Naive thymus-derived CD4-positive, alpha-beta T cell (primary cell): Measurements from ENCODE around the gene CCDC107. TPM values are rescaled to one million over a fixed set of nuclear protein-coding genes. Genes with fewer than 3 reads are reported as not detected.

Experiments used
- ATAC-seq: fragments of 150-1000 bp; cut with Tn5 transposase; 2 replicates; pipeline ENCODE4 v1.10.0; 2021; ENCODE audit warnings: mild to moderate bottlenecking, moderate library complexity
- CTCF ChIA-PET: fragments of 350-600 bp; sonication (Branson Sonifier 250); formaldehyde crosslinking; loops from one replicate; lab custom pipeline; 2021; ENCODE audit warnings: antibody characterized with exemption; lab: Charles Lee
- POLR2A ChIA-PET: fragments of 350-600 bp; sonication (Branson Sonifier 250); formaldehyde crosslinking; loops from one replicate; lab custom pipeline; 2021; ENCODE audit warnings: antibody characterized with exemption, inconsistent platforms; lab: Charles Lee
- DNase-seq, 9 donors: peaks; one replicate each; pipeline versions ENCODE4 v3.0.0 to v3.0.0-alpha.2; 2020 to 2022; ENCODE audit warnings: mixed read lengths in 1 of 9
- H3K27ac ChIP-seq: one replicate; pipeline ENCODE4 v1.7.0; 2013; ENCODE audit warnings: mild to moderate bottlenecking, low read depth, low read length, moderate library complexity
- H3K27me3 ChIP-seq, 2 donors: one replicate each; pipeline ENCODE4 v1.7.0; 2013; ENCODE audit warnings: low read length in 2 of 2, mild to moderate bottlenecking in 2 of 2, moderate library complexity in 2 of 2; ENCODE audit not compliant: control insufficient read depth in 2 of 2, insufficient read depth in 2 of 2
- H3K36me3 ChIP-seq, 3 experiments: 1 replicate in 2 of 3; 2 replicates in 1 of 3; pipeline ENCODE4 v1.7.0; 2013; ENCODE audit warnings: low read length in 3 of 3, mild to moderate bottlenecking in 3 of 3, moderate library complexity in 1 of 3; ENCODE audit not compliant: insufficient read depth in 3 of 3, control insufficient read depth in 2 of 3
- H3K4me1 ChIP-seq, 2 donors: one replicate each; pipeline ENCODE4 v1.7.0; 2013; ENCODE audit warnings: low read length in 2 of 2, mild to moderate bottlenecking in 2 of 2, moderate library complexity in 1 of 2; ENCODE audit not compliant: control insufficient read depth in 2 of 2, insufficient read depth in 2 of 2
- H3K4me3 ChIP-seq: 2 replicates; pipeline ENCODE4 v1.7.0; 2013; ENCODE audit warnings: mild to moderate bottlenecking, low read length
- H3K9me3 ChIP-seq, 3 experiments: 1 replicate in 2 of 3; 2 replicates in 1 of 3; pipeline ENCODE4 v1.7.0; 2013; ENCODE audit warnings: low read length in 3 of 3; ENCODE audit not compliant: control insufficient read depth in 2 of 3
- H3K27ac Mint-ChIP-seq, 9 donors: one replicate each; pipeline ENCODE4 v1.8.0; 2020 to 2022; ENCODE audit warnings: mixed read lengths in 9 of 9, mild to moderate bottlenecking in 8 of 9, moderate library complexity in 5 of 9, inconsistent platforms in 2 of 9
- H3K27me3 Mint-ChIP-seq, 5 donors: one replicate each; pipeline ENCODE4 v1.8.0; 2021 to 2022; ENCODE audit warnings: mixed read lengths in 5 of 5, mild to moderate bottlenecking in 1 of 5
- H3K36me3 Mint-ChIP-seq, 5 donors: one replicate each; pipeline ENCODE4 v1.8.0; 2020 to 2022; ENCODE audit warnings: mixed read lengths in 5 of 5, mild to moderate bottlenecking in 3 of 5, inconsistent platforms in 1 of 5
- H3K4me1 Mint-ChIP-seq, 7 donors: one replicate each; pipeline ENCODE4 v1.8.0; 2020 to 2022; ENCODE audit warnings: mixed read lengths in 7 of 7, mild to moderate bottlenecking in 3 of 7, inconsistent platforms in 1 of 7
- H3K4me3 Mint-ChIP-seq, 10 donors: one replicate each; pipeline ENCODE4 v1.8.0; 2020 to 2022; ENCODE audit warnings: mild to moderate bottlenecking in 10 of 10, mixed read lengths in 10 of 10, moderate library complexity in 6 of 10, inconsistent platforms in 2 of 10
- H3K9me3 Mint-ChIP-seq, 11 donors: one replicate each; pipeline ENCODE4 v1.8.0; 2020 to 2022; ENCODE audit warnings: mixed read lengths in 11 of 11, mild to moderate bottlenecking in 4 of 11, inconsistent platforms in 1 of 11, moderate library complexity in 1 of 11
- intact Hi-C, 2 donors: fragments of 100-400 bp; cut with micrococcal nuclease; formaldehyde crosslinking; loops; one replicate each; pipeline ENCODE4 v1.15.1; 2023
- polyA plus RNA-seq, 2 donors: library from polyadenylated mRNA; unstranded; fragments of 300-500 nt; fragmentation: Illumina TruSeq; gene quantifications; one replicate each; pipeline ENCODE4 v1.2.3, GENCODE V29; 2021
- total RNA-seq, 6 experiments: library from RNA in 5 of 6; stranded (reverse) in 5 of 6; gene quantifications; 1 replicate in 5 of 6; 2 replicates in 1 of 6; pipeline ENCODE4 v1.2.3 and lab custom pipeline; 2021 to 2026

CCDC107 gene
- total and polyA plus RNA-seq, 7 experiments from 2014 or later = 12.0 to 65.7 (median 17.2) TPM

DNA sequence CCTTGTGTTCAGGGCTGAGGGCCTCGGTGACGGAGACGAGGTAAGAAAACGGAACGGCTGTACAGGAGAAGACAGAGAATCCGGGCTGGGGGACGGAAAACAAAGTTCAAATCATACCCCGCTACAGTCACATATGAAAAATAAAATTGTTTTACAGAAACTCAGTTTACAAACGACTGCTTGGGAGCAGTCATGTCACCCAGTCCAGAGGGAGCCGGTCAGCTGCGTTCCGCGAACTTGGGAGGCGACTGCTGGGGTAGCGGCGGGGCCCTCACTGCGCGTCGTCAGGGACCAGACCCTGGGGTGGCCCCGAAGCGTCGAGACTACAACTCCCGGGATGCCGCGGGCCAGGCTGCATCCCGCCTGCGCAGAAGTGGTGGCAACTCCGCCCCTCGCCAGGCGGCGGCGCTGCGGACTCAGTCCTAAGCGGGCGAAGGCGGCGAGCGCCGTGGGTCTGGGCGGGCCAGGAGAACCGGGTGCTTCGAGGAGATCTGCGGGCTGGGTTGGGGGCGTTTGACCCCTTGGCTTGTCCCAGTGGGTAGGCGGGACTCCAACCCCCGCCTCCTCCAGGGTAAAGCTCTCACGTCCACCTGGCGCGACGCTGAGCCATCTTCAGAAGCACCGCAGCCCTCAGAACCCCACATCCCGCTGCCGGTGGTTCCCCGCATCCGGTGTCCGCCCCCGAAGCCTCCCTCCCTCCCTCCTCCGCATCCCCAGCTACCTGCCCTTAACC lies 11.4 kb upstream of the CCDC107 start:
- Mint-ChIP-seq H3K27ac (peak overlapping the region; percentile 86 to 99 (median 96)), H3K9me3 (peaks cover 0 to 2% (median 0%) of the 10 kb centered on the region in 11 donors), H3K27me3 (no peaks in the 10 kb centered on the region), H3K4me3 (peak overlapping the region; percentile 90 to 100 (median 96)), H3K4me1 (peaks cover 40 to 70% (median 46%) of the 10 kb centered on the region in 7 donors), H3K36me3 (peaks cover 0 to 40% (median 0%) of the 10 kb centered on the region in 5 donors)
- H3K9me3 ChIP-seq = no peaks in the 10 kb centered on the region
- H3K27ac ChIP-seq = peak overlapping the region; percentile 83
- DNase-seq = peak; percentile 87 to 96 (median 93)
- no peaks in the 10 kb centered on the region for H3K36me3 ChIP-seq
- CTCF ChIA-PET = interaction anchor here (0.7 to 9.4 kb wide), 20 partner anchors 12 to 151 kb away, joined by 3 to 118 read pairs (median 4); partner anchors contain the start of genes ARHGEF39, CCDC107, CD72 and CREB3
- peak overlapping the region; percentile 90 for H3K4me3 ChIP-seq
- POLR2A ChIA-PET = interaction anchor here (0.6 to 10.8 kb wide), 29 partner anchors 8 to 1315 kb away, joined by 3 to 264 read pairs (median 5); partner anchors contain the start of genes ARHGEF39, CCDC107, CD72 and CREB3
- peak; percentile 95 for ATAC-seq
- intact Hi-C loops = loop anchor here (1.0 to 5.0 kb wide), 15 partner anchors 8 to 574 kb away; partner anchors contain the start of genes CREB3 (in 2 of the 2), GBA2 (in 2 of the 2), HINT2 (in 2 of the 2) and RGP1 (in 2 of the 2)
- H3K27me3 ChIP-seq = no peaks in the 10 kb centered on the region
- peaks cover 44 to 51% of the 10 kb centered on the region in 2 donors for H3K4me1 ChIP-seq

DNA sequence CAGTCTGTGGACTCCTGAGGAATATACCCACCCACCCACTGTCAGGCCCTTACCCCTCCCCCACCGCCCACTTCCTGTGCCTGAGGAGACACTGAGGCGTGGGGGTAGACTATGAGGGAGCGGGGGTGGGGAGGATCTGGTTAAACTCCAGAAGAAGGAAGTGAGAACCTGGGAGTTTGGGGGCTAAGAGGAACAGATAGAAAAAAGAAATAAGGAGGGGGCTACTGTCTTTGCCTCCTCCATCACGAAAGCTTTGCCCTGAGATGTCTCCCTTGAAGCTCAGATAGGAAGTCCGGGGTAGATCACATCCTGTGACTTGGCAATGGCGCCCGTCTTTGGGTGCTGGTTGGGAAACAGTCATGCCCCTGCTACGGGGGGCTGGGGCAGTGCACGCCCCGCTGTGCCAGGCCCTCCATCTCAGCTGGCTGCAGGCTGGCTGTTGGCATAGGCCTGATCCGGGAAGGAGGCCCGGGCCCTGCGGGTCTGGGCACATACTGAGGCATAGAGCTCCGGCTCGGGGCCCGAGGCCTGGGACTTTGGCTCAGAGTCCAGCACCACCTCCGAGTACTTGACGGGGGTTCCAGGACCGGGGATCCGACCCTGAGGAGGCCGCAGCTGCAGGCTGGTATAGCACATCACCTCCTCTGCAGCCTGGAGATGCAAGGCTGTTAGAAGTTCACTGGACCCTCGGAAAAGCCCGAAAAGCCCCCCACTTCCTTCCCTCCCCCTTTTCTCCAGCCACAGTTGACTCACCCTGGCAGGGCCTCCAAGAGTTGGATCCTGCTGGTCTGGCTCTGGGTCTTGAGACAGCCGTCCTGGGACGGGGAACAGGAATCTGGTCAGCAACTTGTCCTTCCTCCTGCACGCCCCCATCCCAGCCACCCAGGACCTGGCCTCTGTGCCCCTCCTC lies 8.4 kb upstream of the CCDC107 start:
- H3K4me1 ChIP-seq = peaks cover 47 to 53% of the 10 kb centered on the region in 2 donors
- DNase-seq (peak in 7 of 9 donors; percentile 45 to 60 (median 52)), ATAC-seq (no peak)
- H3K4me3 ChIP-seq = peak overlapping the region; percentile 86
- Mint-ChIP-seq H3K9me3 (peaks cover 0 to 2% (median 0%) of the 10 kb centered on the region in 11 donors), H3K4me1 (peaks cover 36 to 73% (median 49%) of the 10 kb centered on the region in 7 donors), H3K36me3 (peaks cover 0 to 26% (median 0%) of the 10 kb centered on the region in 5 donors), H3K27me3 (no peaks in the 10 kb centered on the region), H3K27ac (peak overlapping the region; percentile 86 to 98 (median 95)), H3K4me3 (peak overlapping the region; percentile 90 to 100 (median 96))
- POLR2A ChIA-PET = interaction anchor here (0.6 to 10.8 kb wide), 17 partner anchors 10 to 127 kb away, joined by 3 to 264 read pairs (median 5); partner anchors contain the start of genes ARHGEF39, CCDC107, CD72 and CREB3
- H3K36me3 ChIP-seq = no peaks in the 10 kb centered on the region
- H3K27me3 ChIP-seq = no peaks in the 10 kb centered on the region
- CTCF ChIA-PET = interaction anchor here (1.1 to 9.4 kb wide), 8 partner anchors 9 to 80 kb away, joined by 3 to 118 read pairs (median 4); partner anchors contain the start of genes CA9, CCDC107, CD72 and RMRP
- no peaks in the 10 kb centered on the region for H3K9me3 ChIP-seq
- peak overlapping the region; percentile 83 for H3K27ac ChIP-seq
- intact Hi-C loops = loop anchor here (5.0 kb wide), 2 partner anchors 532 to 753 kb away; partner anchors contain the start of genes ATOSB (in 1 of the 2) and RNF38 (in 1 of the 2)

DNA sequence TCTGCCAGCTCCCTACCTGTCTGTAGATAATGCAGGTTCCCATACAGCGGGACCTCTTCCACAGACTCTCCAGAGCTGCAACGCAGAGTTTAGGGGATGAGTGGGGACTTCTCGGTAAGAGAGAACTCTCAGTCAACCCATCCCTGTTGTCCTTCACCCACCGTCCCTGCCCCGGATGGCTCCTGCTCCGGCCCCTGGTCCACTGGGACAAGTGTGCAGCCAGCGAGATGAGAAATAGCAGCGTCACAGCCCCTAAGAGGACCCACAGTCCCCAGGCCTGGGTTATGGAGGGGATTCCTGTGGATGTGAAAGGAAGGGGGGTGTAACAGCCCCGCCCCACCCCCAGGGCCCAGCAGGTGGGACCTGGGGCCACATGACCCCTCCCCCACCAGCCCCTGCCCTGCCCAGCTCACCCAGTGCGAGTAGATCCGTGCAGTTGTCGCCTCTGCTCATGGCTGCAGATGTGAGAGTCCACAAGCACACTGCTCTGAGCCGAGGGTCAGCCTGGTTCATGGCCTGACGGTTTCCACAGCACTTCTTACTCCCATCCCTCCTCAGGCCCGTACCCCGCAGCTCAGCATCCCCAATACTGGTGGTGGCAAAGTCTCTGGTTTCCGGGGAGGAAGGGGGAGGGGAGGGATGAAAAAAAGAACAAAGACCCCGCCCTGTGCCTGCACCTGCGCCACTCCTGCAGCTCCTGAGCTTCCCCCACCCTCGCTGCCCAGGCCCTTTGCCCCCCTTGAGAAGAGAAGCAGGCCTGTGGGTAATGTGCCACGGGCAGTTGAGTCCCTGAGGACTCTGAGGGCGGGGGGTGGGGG lies 7.5 kb upstream of the CCDC107 start, which contains the start of gene SIT1:
Gene SIT1, minus strand, starts transcription at position 591 of the 818 bp plus-strand sequence. Its CDS starts 78 bp downstream, at position 513.
- H3K4me3 ChIP-seq = peak within 1 kb of the TSS; percentile 86
- peak within 1 kb of the TSS; percentile 83 for H3K27ac ChIP-seq
- ChIA-PET POLR2A (interaction anchor here (0.7 to 10.8 kb wide), 16 partner anchors 10 to 106 kb away, joined by 3 to 264 read pairs (median 5); partner anchors contain the start of genes ARHGEF39, CCDC107, CD72 and CREB3), CTCF (interaction anchor here (0.6 to 9.4 kb wide), 5 partner anchors 8 to 213 kb away, joined by 3 to 118 read pairs (median 12); partner anchors contain the start of genes CCDC107, CD72 and RMRP)
- intact Hi-C loops = loop anchor here in 1 of 2 donors (5.0 kb wide), 1 partner anchor 752 kb away; the partner anchor contains the start of gene RNF38
- H3K4me1 ChIP-seq = peaks cover 40 to 52% of the 10 kb centered on the region in 2 donors
- peaks cover 30 to 64% (median 50%) of the 10 kb centered on the region in 7 donors for H3K4me1 Mint-ChIP-seq
- ATAC-seq = no peak
- H3K4me3 Mint-ChIP-seq = peak within 1 kb of the TSS; percentile 90 to 100 (median 96)
- H3K36me3 ChIP-seq = no peaks in the 10 kb centered on the region
- peaks cover 0 to 2% (median 0%) of the 10 kb centered on the region in 11 donors for H3K9me3 Mint-ChIP-seq
- H3K9me3 ChIP-seq = no peaks in the 10 kb centered on the region
- DNase-seq = peak in 8 of 9 donors; percentile 47 to 60 (median 52)
- H3K36me3 Mint-ChIP-seq = peaks cover 0 to 26% (median 0%) of the 10 kb centered on the region in 5 donors
- peak within 1 kb of the TSS; percentile 86 to 98 (median 95) for H3K27ac Mint-ChIP-seq
- no peaks in the 10 kb centered on the region for H3K27me3 Mint-ChIP-seq
- no peaks in the 10 kb centered on the region for H3K27me3 ChIP-seq

DNA sequence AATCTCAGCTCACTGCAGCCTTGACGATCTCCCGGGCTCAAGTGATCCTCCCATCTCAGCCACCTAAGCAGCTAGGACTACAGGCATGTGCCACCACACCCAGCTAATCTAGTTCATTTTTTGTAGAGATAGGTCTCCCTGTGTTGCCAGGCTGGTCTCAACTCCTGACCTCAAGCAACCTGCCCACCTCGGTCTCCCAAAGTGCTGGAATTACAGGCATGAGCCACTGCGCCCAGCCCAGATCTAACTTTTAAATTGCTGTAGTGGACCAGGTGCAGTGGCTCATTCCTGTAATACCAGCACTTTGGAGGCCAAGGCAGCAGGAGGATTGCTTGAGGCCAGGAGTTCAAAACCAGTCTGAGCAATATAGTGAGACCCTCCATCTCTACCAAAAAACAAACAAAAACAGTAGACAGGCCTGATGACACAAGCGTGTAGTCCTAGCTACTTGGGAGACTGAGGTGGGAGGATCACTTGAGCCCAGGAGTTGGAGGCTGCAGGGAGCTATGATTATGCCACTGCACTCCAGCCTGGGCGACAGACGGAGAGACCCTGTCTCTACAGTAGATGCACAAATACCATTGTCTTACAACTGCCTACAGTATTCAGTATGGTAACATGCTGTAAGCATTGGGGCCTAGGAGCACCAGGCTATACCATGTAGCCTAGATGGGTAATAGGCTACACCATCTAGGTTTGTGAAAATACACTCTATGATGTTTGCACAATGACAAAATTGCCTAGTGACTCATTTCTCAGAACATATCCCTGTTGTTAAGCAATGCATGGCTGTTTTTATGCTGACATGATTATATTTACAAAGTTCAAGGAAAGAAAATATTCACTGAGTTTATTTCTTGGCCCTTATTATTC lies 5.9 kb upstream of the CCDC107 start:
- peak overlapping the region; percentile 33 to 98 (median 84) for H3K27ac Mint-ChIP-seq
- peak overlapping the region in 9 of 10 donors; percentile 37 to 100 (median 95) for H3K4me3 Mint-ChIP-seq
- H3K9me3 Mint-ChIP-seq = peaks cover 0 to 4% (median 0%) of the 10 kb centered on the region in 11 donors
- peaks cover 0 to 22% (median 0%) of the 10 kb centered on the region in 5 donors for H3K36me3 Mint-ChIP-seq
- Histone ChIP-seq H3K4me3 (no peak overlapping the region), H3K9me3 (no peaks in the 10 kb centered on the region), H3K36me3 (no peaks in the 10 kb centered on the region), H3K27ac (peak overlapping the region; percentile 83), H3K27me3 (no peaks in the 10 kb centered on the region), H3K4me1 (peaks cover 35 to 47% of the 10 kb centered on the region in 2 donors)
- ATAC-seq = no peak
- peaks cover 39 to 68% (median 61%) of the 10 kb centered on the region in 7 donors for H3K4me1 Mint-ChIP-seq
- ChIA-PET POLR2A (interaction anchor here (0.7 to 10.8 kb wide), 8 partner anchors 9 to 97 kb away, joined by 3 to 264 read pairs (median 20); partner anchors contain the start of genes ARHGEF39, CCDC107, CD72 and CREB3), CTCF (interaction anchor here (9.4 kb wide), 1 partner anchor 37 kb away, joined by 118 read pairs; the partner anchor contains the start of gene CD72)
- DNase-seq = no peak
- no peaks in the 10 kb centered on the region for H3K27me3 Mint-ChIP-seq
- intact Hi-C loops = loop anchor here in 1 of 2 donors (5.0 kb wide), 1 partner anchor 750 kb away; the partner anchor contains the start of gene RNF38
